Choroid plexus epithelial cell (primary cell): Measurements from ENCODE around the gene SULT6B1.

Experiments used
- DNase-seq: peaks from one replicate; pipeline ENCODE4 v3.0.0-alpha.2; 2010; ENCODE audit warnings: low read depth
- H3K4me3 ChIP-seq: 2 replicates; pipeline ENCODE4 v1.5.1; 2011; ENCODE audit warnings: low read depth, mild to moderate bottlenecking, control low read depth, low read length, moderate library complexity
- TF ChIP-seq, protein P1 (sequence below): conservative IDR thresholded peaks from 2 replicates; pipeline ENCODE4 v1.5.1; 2011; ENCODE audit warnings: low read depth, mild to moderate bottlenecking, control low read depth, inconsistent platforms, low read length, moderate library complexity

SULT6B1 gene

GRCh38 chr2:37156857-37157714 is 31.4 kb downstream of the SULT6B1 start, which contains the start of gene EIF2AK2:
TSS of gene EIF2AK2 (minus strand) at chr2:37156980. CDS start at chr2:37147806, 9,174 bp downstream.
- DNase-seq, result peak; percentile 86
- TF ChIP-seq, protein P1, sequence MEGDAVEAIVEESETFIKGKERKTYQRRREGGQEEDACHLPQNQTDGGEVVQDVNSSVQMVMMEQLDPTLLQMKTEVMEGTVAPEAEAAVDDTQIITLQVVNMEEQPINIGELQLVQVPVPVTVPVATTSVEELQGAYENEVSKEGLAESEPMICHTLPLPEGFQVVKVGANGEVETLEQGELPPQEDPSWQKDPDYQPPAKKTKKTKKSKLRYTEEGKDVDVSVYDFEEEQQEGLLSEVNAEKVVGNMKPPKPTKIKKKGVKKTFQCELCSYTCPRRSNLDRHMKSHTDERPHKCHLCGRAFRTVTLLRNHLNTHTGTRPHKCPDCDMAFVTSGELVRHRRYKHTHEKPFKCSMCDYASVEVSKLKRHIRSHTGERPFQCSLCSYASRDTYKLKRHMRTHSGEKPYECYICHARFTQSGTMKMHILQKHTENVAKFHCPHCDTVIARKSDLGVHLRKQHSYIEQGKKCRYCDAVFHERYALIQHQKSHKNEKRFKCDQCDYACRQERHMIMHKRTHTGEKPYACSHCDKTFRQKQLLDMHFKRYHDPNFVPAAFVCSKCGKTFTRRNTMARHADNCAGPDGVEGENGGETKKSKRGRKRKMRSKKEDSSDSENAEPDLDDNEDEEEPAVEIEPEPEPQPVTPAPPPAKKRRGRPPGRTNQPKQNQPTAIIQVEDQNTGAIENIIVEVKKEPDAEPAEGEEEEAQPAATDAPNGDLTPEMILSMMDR, result no peak
- H3K4me3 ChIP-seq, result peak within 1 kb of the TSS; percentile 86

DNA sequence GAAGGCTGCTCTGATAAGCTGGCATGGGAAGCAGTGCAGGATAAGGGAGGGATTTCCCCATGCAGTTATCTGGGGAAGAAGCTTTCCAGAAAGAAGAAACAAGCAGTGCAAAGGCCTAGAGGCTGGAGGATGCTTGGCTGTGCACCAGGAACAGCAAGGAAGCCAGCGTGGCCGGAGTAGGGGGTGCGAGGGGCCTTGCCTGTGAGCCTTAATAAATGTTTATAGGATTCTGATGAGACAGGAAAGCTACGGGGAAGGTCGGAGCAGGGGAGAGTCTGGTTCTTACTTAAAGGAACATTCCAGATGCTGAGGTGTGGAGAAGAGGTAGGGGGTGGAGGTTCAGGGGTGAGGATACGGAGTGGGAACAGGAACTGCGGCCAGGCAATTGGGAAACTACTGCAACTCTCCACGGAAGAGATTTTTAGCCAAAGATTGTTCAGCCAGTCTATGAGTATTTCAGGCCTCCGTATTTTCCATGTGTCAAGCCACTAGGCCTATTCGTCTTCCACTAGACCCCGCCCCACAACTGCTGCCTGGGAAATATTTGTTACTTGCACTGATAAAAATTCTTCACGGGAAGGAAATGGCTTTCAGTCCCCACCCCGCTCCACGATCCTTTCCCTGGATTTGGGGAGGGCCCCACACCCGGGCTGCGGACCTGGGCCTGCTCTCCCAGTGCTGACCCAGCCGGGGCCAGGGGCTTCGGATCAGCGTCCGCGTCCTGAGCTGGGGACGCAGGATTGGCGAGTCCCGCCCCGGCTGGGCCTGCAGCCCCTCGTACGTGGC is 32.2 kb downstream of the SULT6B1 start:
- peak overlapping the region; percentile 86 for H3K4me3 ChIP-seq
- TF ChIP-seq, protein P1, result no peak
- peak; percentile 68 for DNase-seq

- TF ChIP-seq, protein P1, result no peak
- no peak for DNase-seq
- no peak overlapping the region for H3K4me3 ChIP-seq
Observed at GRCh38 chr2:37154785-37155184, 33.7 kb downstream of the SULT6B1 start.

DNA sequence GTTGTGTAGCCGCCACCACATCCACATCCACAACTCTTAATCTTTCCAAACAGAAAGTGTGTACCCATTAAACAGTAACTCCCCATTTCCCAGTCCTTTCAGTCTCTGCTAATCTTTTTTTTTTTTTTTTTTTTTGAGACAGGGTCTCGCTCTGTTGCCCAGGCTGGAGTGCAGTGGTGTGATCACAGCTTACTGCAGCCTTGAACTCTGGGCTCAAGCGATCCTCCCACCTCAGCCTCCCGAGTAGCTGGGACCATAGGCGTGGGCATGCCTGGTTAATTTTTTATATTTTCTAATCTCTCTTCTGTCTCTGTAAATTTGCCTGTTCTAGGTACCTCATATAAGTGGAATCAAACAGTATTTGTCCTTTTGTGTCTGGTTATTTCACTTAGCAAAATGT is 35.2 kb downstream of the SULT6B1 start:
- TF ChIP-seq, protein P1, result no peak
- H3K4me3 ChIP-seq, result no peak overlapping the region
- DNase-seq, result no peak

DNA sequence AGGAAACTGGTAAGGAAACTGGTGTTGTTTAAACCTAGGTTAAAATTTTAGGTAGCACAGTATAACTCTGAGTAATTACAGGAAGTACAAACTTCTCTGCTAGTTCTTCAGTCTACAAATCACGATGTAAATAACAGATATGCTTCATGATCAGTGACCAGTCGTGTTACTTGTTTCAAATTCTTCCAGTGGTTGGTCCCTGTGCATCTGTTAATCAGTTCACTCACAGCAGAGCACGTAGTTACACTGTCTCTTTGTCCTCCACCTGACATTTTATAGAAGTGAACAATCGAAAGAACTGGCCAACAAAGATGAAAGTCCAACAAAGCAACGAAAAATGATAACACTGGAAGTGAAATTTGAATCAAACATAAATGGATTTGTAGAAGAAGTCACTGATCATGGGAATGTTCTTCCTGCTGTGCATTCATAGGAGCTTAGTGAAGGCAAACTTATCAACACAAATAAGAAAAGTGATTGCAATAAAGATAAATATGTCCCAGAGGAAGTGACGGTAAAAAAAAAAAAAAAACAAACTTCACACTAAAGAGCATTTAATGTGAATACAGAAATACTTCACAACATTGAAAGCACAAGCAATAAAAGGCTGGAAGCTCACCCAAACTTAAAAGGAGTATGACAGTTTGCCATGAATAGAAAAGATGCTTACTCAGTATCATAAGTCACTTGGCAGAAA is 38.7 kb downstream of the SULT6B1 start:
- peak; percentile 29 for DNase-seq
- no peak overlapping the region for H3K4me3 ChIP-seq
- TF ChIP-seq, protein P1, result no peak

GRCh38 chr2:37148325-37148724 is 40.1 kb downstream of the SULT6B1 start:
- TF ChIP-seq, protein P1, result no peak
- H3K4me3 ChIP-seq, result no peak overlapping the region
- no peak for DNase-seq
